Breast epithelium (tissue), 4 donors: Measurements from ENCODE around the gene RAPGEF4. TPM values are rescaled to one million over a fixed set of nuclear protein-coding genes. Genes with fewer than 3 reads are reported as not detected.

Experiments used
- DNase-seq, 2 donors: peaks; one replicate each; pipeline ENCODE4 v3.0.0-alpha.2; 2019; ENCODE audit warnings: low spot score in 2 of 2
- H3K27ac ChIP-seq, 2 donors: fragments of 200-600 bp; sonication (generic) in 1 of 2; one replicate each; pipeline ENCODE4 v1.5.1; 2016 to 2019; ENCODE audit warnings: mild to moderate bottlenecking in 1 of 2
- H3K27me3 ChIP-seq, 2 donors: fragments of 200-600 bp; sonication (generic) in 1 of 2; one replicate each; pipeline versions ENCODE4 v1.5.1 to v1.6.0; 2017 to 2019; ENCODE audit warnings: control low read depth in 1 of 2, mild to moderate bottlenecking in 1 of 2
- H3K36me3 ChIP-seq: fragments of 200-600 bp; one replicate; pipeline ENCODE4 v1.5.1; 2019
- H3K4me1 ChIP-seq, 2 donors: fragments of 200-600 bp; sonication (generic); one replicate each; pipeline ENCODE4 v1.5.1; 2016 to 2019; ENCODE audit warnings: control low read depth in 1 of 2
- H3K4me3 ChIP-seq, 3 donors: fragments of 200-600 bp; sonication (generic); 1 replicate in 2 of 3; 2 replicates in 1 of 3; pipeline ENCODE4 v1.5.1; 2016 to 2019; ENCODE audit warnings: mild to moderate bottlenecking in 3 of 3, moderate library complexity in 2 of 3
- H3K9me3 ChIP-seq, 2 donors: fragments of 200-600 bp; sonication (generic) in 1 of 2; one replicate each; pipeline ENCODE4 v1.5.1; 2016 to 2019; ENCODE audit warnings: control low read depth in 1 of 2
- POLR2A ChIP-seq: fragments of 450-650 bp; IDR thresholded peaks from one replicate; pipeline ENCODE4 v1.6.1; 2016; ENCODE audit warnings: antibody characterized with exemption, mild to moderate bottlenecking, moderate library complexity
- POLR2AphosphoS5 ChIP-seq, 3 donors: sonication (generic); formaldehyde crosslinking; IDR thresholded peaks; one replicate each; pipeline ENCODE4 v1.6.1; 2017; ENCODE audit warnings: antibody characterized with exemption in 3 of 3
- intact Hi-C: fragments of 100-400 bp; cut with DNase I; formaldehyde crosslinking; loops from one replicate; pipeline ENCODE4 v1.15.1; 2023; ENCODE audit warnings: low total_unique reads
- total RNA-seq, 3 donors: library from RNA; depleted of rRNA; stranded (reverse); fragments of >200 nt; gene quantifications; one replicate each; pipeline ENCODE4 v1.1.0, GENCODE V29; 2016
- TF ChIP-seq, protein P1 (sequence below), 3 donors: fragments of 450-650 bp; IDR thresholded peaks; one replicate each; pipeline ENCODE4 v1.5.1; 2016 to 2017; ENCODE audit warnings: antibody characterized with exemption in 3 of 3, mild to moderate bottlenecking in 3 of 3, moderate library complexity in 3 of 3

The RAPGEF4 gene
- total RNA-seq, 3 donors from 2014 or later = 7.7 to 12.8 (median 11.6) TPM

DNA sequence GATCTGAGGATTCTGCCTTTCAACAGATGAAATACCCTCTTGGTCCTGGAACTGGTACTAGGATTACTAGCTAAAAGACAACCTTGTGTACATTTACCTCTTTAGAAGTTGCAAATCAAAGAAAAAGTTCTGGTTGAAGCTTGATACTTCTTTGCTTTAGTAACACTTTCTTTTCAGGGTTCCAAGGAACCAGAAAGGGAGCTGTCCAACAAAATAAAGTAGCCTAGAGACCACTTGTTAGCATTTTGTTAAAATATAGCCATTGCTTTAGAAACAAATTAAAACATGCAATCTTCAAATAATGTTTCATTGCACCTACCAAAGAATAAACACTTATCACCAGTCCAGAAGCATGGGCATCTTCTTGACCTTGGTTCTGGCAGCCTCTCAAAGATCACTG lies 222.1 kb downstream of the RAPGEF4 start:
- no peak overlapping the region for H3K27ac ChIP-seq
- TF ChIP-seq POLR2AphosphoS5 (IDR thresholded peaks at IDR 0.05) (no peak), POLR2A (no peak)
- no peaks in the 10 kb centered on the region for H3K9me3 ChIP-seq
- no peaks in the 10 kb centered on the region for H3K4me1 ChIP-seq
- no peaks in the 10 kb centered on the region for H3K27me3 ChIP-seq
- H3K4me3 ChIP-seq = no peak overlapping the region
- no peaks in the 10 kb centered on the region for H3K36me3 ChIP-seq
- no peak for DNase-seq
- intact Hi-C loops = no loop called here

DNA sequence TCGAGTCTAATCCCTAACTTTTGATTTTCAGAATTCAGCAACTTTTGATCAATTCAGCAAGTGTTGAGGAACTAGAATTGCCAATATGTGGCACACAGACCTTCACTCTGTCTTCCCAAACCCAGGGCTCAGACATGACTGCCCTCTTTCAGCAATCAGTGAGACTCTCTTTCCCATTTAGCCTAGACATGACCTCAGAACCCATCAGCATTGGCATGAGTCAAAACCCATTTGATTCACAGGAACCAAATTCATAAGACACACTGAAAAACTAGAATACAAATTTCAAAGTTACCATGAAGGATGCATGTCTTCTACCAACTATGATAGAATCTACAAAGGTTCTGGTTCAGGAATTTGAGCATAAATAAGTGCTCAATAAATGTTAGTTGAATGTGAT lies 226.4 kb downstream of the RAPGEF4 start:
- H3K4me3 ChIP-seq = no peak overlapping the region
- no peaks in the 10 kb centered on the region for H3K36me3 ChIP-seq
- no peaks in the 10 kb centered on the region for H3K27me3 ChIP-seq
- peak overlapping the region in 1 of 2 donors; percentile 9 for H3K27ac ChIP-seq
- intact Hi-C loops = no loop called here
- no peaks in the 10 kb centered on the region for H3K9me3 ChIP-seq
- H3K4me1 ChIP-seq = no peaks in the 10 kb centered on the region
- TF ChIP-seq POLR2A = no peak
- no peak for TF ChIP-seq POLR2AphosphoS5 (IDR thresholded peaks at IDR 0.05)
- TF ChIP-seq, protein P1, sequence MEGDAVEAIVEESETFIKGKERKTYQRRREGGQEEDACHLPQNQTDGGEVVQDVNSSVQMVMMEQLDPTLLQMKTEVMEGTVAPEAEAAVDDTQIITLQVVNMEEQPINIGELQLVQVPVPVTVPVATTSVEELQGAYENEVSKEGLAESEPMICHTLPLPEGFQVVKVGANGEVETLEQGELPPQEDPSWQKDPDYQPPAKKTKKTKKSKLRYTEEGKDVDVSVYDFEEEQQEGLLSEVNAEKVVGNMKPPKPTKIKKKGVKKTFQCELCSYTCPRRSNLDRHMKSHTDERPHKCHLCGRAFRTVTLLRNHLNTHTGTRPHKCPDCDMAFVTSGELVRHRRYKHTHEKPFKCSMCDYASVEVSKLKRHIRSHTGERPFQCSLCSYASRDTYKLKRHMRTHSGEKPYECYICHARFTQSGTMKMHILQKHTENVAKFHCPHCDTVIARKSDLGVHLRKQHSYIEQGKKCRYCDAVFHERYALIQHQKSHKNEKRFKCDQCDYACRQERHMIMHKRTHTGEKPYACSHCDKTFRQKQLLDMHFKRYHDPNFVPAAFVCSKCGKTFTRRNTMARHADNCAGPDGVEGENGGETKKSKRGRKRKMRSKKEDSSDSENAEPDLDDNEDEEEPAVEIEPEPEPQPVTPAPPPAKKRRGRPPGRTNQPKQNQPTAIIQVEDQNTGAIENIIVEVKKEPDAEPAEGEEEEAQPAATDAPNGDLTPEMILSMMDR (IDR thresholded peaks at IDR 0.05) = no peak
- DNase-seq = no peak

DNA sequence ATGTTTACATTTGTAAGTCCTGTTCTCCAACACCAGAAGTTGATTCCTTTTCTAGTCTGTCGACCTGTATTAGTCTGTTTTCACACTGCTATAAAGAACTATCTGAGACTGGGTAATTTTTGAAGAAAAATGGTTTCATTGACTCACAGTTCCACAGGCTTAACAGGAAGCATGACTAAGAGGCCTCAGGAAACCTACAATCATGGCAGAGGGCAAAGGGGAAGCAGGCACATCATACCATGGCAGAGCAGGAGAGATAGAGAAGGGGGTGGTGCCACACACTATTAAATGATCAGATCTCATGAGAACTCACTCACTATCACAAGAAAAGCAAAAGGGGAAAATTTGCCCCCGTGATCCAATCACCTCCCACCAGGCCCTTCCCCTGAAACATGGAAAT lies 227.2 kb downstream of the RAPGEF4 start:
- no peaks in the 10 kb centered on the region for H3K27me3 ChIP-seq
- no peak for TF ChIP-seq POLR2AphosphoS5 (IDR thresholded peaks at IDR 0.05)
- TF ChIP-seq, protein P1 (IDR thresholded peaks at IDR 0.05) = no peak
- no peak for TF ChIP-seq POLR2A
- intact Hi-C loops = no loop called here
- no peak overlapping the region for H3K27ac ChIP-seq
- peaks cover 0 to 1% of the 10 kb centered on the region in 2 donors for H3K4me1 ChIP-seq
- H3K36me3 ChIP-seq = no peaks in the 10 kb centered on the region
- H3K4me3 ChIP-seq = no peak overlapping the region
- no peaks in the 10 kb centered on the region for H3K9me3 ChIP-seq
- DNase-seq = no peak

DNA sequence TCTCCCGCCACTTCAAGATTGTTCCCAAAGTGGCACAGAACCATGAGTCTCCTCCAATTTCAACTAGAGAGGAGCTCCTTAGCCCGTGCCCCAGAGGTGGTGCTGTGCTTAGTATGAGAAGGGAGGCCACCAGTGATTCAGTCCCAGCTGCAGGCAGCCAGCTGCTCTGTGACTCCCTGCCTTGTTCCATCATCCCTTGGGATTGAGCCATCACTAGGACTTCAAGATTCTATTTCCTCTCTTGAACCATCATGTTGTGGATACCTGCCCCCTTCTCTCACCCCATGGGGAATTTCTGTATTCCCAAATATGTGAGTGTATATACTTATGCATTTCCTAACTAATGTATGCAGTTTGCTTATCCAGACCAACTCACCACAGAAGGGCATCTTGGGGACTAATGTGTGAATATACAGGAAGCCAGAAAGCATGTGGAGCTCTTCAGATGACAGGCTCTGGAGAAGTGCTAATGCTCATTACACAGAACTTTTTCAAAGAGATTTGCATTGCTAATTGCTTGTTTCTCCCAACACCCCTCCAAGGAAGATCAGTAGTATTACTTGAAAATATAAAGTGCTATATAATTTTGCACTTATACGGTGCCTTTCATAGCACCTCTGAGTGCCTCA lies 229.0 kb downstream of the RAPGEF4 start:
- Histone ChIP-seq H3K9me3 (no peaks in the 10 kb centered on the region), H3K27ac (no peak overlapping the region), H3K4me1 (peaks cover 0 to 7% of the 10 kb centered on the region in 2 donors), H3K4me3 (no peak overlapping the region), H3K36me3 (no peaks in the 10 kb centered on the region), H3K27me3 (no peaks in the 10 kb centered on the region)
- DNase-seq = no peak
- intact Hi-C loops = no loop called here
- TF ChIP-seq POLR2A (no peak), POLR2AphosphoS5 (IDR thresholded peaks at IDR 0.05) (no peak)
- TF ChIP-seq, protein P1 (IDR thresholded peaks at IDR 0.05) = no peak

DNA sequence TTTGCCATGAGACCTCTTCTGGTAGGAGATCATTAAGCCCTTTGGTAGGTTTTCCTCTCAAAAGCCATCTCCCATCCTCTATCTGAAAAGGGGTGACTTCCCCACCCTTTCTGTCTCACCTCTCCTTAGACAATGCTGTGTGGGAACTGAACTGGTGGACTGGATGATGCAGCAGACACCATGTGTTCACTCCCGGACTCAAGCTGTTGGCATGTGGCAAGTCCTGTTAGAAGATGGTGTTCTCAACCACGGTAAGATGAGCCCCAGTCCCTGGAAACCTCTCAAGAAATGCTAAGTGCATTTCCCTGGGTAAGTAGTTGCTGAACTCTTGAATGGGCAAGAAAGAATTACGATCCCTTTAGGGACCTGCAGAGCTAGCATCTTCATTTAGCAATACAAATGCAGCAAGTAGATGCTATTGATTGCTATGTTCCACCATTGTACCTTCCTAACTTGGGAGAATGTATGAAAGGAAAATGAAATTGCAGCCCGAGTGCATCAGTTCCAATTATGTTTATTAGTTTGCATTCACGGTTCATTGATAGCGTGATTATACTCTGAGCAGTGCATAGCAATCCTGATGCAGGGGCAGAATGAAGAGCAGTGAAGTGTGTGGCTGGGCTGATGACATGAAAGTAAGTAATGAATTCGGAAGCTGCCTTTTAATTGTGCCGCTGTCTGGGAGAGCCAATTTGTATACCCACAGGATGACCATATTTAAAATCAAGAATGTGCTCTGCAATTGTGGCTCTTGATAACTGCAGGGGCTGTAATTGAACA lies 230.0 kb downstream of the RAPGEF4 start:
- Histone ChIP-seq H3K4me3 (no peak overlapping the region), H3K9me3 (no peaks in the 10 kb centered on the region), H3K27me3 (no peaks in the 10 kb centered on the region), H3K36me3 (no peaks in the 10 kb centered on the region), H3K4me1 (peaks cover 0 to 7% of the 10 kb centered on the region in 2 donors), H3K27ac (no peak overlapping the region)
- TF ChIP-seq, protein P1 (IDR thresholded peaks at IDR 0.05) = no peak
- TF ChIP-seq POLR2AphosphoS5 (IDR thresholded peaks at IDR 0.05) (no peak), POLR2A (no peak)
- intact Hi-C loops = no loop called here
- no peak for DNase-seq
